NCI-H187 (cell line): ENCODE results near the gene EFCAB9.

Experiments used
- DNase-seq, 2 experiments: peaks; one replicate each; lab custom pipeline; 2025; lab: John Stamatoyannopoulos, UW

The EFCAB9 gene

DNA sequence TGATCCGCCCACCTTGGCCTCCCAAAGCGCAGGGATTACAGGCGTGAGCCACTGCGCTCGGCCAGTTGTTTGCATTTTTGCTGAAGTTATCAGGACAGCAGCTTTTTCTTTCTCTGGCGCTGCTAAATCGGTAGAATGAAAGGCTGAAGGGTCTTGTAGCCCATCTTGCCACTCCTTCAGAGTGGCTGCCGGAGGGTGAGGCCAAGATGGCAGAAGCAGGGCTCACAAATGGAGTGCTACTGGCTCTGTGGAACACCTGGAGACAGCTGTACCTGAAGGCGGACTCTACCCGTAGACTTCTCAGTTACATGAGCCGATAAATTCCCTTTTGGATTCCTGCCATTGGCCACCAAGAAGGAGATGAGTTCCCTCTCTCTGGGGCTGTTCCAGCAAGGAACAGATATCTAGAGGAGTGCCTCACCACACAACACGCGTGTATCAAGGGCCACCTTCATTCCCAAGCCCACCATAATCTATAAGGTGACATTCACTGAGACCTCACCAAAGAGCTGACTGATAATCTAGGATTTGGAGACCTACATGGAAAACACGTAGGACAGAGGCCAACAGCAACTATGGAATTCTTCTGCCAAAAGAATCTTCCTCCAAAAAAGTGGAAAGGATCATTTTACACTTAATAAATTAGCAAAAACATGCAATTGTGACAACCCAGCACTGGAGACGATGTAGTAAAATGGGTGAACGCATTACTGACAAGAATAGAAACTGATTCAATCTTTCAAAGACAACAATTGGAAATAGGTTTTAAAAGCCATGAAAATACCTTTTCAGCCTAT lies 27.7 kb upstream of the EFCAB9 start:
- DNase-seq = no peak

DNA sequence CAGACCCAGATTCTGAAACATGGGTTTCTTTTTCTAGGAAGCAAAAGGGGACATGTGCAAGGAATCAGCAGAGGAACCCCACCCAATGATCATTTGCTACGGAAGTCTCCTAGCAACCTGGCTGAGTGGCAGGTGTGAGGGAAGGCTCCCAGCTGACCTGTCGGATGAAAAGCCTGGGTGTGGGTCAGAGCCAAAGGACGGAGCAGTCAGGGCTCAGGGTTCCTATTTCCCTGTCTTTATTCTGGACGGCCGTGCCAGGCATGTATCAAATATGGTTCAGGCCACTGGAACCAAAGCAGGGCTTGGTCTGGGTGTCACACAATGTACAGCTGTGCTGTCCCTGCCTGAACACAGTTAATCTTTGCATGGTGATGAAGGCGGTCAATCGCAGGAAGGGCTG lies 26.1 kb upstream of the EFCAB9 start:
- DNase-seq = no peak

DNA sequence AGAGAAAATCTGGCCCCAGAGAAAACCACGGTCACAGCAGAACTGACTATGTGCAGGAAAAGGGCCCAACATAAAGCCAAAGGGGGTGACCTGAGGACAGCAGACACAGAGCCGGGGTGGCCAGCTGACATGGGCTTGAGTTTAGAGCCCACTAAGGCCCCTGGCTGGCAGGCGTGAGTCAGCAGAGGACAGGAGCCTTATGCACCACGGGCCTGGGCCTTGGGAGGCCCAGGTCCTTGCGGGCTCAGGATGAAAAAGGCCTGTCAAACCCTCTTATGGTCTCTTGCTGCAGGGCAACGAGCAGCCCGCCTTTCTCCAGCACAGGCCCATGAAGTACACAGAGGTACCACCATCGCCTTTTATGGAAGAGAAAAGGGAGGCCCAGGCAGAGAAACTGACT lies 25.7 kb upstream of the EFCAB9 start:
- DNase-seq = no peak

DNA sequence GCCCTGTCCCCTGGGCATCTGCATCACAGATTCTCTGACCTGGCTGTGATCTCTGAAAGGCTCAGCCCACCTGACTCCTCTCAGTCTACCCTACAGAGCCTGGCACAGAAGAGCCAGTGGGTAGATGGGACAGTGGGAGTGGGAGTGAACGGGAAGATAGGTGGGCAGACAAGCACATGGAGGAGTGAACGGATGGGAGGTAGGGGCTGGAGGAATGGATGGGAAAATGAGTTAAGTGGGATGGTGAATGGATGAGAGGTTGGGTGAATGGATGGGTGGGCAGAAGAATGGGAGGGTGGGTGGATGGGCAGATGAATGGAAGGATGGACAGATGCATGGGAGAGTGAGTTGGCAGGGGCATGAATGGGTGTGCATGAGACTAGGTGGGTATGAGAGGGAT lies 24.8 kb upstream of the EFCAB9 start:
- no peak for DNase-seq

DNA sequence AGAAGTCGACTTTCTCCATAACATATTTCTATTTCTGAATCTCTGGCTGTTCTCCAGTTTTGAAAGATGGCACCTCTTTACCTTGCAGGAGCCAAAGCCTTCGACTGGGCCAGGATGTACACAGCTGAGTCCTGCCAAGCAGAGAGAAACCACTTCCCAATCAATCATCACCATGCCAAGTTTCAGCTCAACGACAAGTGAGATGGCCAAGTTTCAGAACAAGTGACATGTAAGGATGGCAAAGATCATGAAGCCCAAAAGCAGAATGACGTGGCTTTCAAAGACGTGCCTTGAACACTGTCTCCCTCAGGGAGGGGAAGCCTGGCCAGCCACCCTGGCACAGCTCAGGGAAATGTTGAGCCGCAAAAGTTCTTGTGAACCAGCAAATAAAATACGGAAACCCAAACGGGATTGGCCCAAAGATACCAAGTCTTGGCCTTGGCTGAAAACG lies 23.7 kb upstream of the EFCAB9 start:
- no peak for DNase-seq

DNA sequence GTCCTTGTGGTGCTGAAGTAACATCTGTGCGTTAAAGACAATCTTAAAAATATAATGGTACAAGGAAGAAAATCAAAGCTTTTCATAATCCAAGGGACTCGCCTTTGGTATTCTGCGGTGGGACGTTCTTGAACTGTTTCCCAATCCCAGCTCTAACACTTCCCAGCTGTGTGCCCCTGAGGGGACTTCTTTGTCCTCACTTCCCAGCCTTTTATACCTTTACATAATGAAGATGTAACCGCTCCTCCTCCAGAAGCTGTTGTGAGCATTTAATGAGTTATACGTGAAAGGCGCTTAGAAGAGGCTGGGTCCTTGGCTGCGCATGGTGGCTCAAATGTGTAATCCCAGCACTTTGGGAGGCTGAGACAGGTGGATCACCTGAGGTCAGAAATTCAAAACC lies 22.9 kb upstream of the EFCAB9 start:
- no peak for DNase-seq

DNA sequence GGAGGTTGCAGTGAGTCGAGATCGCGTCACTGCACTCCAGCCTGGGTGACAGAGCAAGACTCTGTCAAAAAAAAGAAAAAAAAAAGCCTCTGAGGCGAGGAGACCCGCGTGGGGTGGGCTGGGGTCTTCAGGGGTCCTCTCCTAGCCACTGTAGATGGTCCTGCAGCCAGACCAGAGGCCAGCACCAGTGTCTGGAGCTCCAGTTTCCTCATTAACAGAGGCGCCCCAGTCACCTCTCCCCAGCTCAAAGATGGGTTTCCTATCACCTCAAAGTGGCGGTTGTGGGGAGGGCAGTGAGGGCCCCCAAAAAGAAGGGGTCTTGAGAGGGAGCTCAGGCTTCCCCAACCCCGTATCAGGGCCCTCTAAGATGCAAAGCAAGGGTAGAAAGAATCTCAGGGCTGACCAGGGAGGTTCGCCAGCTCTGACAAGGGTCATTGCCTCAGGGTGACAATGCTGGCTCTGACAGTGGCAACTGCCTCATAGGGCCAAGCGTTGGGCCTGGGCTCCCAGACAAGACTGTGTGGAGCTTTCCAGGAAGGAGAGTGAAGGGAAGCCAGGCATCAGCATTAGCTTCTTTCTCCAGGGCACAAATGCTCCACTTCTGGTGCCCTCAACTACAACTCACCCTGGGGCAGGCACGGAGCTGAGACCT lies 20.9 kb upstream of the EFCAB9 start:
- no peak for DNase-seq

DNA sequence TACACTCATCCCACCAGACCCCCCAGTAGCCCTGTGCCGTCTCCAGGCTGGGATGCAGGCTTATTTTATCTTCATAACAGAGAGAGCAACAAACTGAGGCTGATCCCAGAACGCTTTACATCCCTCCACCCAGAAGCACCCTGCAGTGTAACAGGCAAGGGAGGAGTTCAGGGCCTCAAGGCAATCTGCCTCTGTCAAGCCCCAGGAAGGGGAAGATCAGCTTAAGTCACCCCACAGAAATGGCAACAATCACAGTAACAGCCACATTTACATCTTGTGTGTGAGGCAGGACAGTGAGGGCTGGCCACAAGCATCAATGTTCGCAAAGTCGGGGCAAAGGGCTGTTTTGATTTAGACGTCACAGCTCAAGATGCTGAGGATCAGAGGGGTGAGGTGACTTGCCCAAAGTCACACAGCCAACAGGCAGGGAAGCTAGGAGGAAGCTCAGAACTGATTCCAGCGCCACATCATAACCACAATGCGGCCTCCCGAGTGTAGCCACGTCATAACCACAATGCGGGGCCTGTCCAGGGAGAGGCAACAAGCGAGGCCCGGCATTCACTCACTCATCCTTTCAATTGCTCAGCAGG lies 20.3 kb upstream of the EFCAB9 start:
- DNase-seq = no peak

DNA sequence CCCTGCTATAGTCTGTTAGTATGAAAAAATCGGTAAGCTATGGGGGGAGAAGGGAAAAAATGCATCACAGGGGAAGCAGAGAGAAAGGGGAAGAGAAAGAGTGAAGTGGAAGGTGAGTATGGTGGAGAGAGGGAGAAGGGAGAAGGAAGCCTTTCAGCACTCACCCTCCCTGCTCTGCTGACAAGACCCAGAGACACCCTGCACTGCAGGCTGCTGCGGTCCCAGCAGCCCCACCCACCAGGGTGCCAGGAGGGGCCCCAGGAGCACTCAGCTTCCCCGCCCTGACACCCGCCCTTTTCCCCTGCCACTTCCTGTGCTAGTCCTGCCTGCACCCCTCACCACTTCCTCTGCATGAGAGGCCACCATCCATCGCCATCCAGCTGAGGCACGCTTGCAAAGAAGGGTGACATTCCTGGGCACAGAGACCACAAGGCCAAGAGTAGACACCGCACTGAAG lies 18.7 kb upstream of the EFCAB9 start:
- no peak for DNase-seq

DNA sequence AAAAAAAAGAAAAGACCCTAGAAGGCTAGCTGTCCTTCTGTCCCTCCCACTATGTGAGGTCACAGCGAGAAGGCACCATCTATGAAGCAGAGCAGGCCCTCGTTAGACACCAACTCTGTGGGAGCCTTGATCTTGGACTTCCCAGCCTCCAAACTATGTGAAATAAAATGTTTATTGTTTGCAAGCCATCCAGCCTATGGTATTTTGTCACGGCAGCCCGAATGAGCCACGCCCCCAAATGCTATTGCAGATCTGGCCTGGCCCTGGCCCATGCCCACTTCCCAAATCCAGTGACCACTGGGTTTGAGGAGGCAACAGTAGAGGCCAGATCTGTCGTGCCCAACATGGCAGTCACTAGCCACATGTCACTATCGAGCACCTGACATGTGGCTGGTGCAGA lies 16.8 kb upstream of the EFCAB9 start:
- no peak for DNase-seq

DNA sequence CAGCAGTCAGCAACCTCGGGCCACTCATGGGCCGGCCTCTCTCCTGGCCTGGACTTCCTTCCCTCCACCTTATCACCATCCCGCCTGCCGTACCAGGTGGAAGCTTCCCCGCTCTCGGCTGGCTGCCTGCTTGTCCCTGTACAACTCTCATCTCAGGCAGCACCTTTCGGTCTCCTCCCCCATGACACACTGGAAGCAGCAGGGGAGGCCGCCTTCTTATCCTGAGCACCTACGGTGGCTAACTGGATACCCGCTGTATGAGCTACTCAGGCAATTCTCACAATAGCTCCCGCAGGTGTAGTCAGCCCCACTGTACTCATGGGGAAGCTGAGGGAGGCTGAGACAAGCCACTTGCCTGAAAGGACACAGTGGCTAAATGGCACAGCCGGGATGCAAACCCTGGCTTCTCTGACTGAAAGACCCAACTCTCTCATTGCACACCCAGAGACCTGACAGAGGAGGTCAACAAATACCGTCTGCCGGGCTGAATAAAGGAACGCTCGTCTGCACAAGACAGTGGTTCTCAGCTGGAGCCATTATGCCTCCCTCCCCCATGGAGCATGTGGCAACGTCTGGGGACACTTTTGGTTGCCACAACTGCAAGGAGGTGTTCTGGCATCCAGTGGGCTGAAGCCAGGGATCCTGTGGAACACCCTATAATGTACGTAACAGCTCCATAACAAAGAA lies 15.5 kb upstream of the EFCAB9 start:
- DNase-seq = no peak

DNA sequence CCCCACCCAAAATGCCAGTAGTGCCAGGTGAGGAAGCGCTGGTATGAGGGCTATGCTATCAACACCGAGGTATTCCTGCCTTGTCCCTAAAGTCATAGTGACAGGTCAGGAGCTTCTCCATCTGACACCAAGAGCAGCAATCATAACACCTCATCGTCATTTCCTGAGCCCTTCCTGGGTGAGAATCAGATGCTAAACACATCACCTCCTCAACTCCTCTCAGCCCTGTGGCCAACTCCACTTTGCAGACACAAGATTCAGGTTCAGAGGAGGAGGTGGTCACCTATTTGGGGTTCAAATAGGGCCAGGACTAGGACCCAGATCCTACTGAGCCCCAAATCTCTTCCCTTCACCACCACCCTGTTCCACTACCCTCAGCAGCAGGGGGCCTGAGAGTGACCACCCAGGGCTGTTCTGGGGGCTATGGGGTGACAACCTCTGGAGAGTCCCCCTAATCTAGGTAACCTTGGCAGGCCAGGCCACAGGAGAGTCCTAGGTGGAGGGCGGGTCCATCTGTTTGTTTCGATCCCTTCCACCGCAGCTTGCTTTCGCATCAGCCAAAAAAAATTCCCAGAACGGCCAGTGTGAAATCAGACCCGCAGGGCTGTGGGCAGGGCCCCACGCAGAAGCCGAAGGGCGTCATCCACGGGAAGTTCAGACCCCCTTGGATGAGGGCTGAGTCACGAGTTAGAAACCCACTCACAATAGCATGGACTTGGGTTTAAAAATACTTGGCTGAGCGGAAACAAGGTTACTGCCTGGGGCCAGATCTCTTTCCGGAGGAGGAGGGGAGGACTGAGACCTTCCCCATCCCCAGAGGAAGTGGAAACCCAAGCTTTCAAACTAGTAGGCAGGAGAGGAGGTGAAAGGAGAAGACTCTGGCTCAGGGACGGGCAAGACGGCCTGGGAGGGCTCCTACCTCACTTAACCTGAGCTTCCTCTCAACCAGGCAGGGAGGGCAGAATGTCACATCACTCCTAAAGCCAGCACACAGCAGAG lies 14.7 kb upstream of the EFCAB9 start:
- no peak for DNase-seq

DNA sequence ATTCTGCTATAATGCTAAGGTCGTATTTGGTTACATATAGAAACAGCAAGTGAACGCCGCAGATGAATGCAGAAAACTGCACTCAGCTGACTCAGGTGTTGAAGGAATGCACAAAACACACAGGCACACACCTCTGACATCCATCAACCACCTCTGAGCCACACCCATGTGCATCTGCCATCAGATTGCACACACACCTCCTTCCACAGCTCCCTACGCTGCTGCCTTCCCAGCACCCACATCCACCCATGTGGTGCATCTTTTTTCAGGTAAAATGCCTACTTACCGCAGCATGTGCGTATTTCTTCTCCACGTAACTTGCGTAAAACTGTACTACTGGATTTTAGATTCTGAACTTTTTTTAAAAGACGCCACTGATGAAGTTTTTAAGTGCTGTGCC lies 13.0 kb upstream of the EFCAB9 start:
- no peak for DNase-seq

DNA sequence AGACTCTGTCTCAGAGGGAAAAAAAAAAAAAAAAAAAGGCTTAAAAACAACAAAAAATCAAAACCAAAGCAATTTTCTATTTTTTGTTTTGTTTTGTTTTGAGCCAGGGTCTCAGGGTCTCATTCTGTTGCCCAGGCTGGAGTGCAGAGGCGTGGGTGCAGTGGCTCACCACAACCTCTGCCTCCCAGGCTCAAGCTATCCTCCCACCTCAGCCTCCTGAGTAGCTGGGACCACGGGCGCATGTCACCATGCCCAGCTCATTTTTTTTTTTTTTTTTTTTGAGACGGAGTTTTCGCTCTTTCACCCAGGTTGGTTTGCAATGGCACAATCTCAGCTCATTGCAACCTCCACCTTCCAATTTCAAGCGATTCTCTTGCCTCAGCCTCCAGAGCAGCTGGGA lies 11.7 kb upstream of the EFCAB9 start:
- DNase-seq = no peak

DNA sequence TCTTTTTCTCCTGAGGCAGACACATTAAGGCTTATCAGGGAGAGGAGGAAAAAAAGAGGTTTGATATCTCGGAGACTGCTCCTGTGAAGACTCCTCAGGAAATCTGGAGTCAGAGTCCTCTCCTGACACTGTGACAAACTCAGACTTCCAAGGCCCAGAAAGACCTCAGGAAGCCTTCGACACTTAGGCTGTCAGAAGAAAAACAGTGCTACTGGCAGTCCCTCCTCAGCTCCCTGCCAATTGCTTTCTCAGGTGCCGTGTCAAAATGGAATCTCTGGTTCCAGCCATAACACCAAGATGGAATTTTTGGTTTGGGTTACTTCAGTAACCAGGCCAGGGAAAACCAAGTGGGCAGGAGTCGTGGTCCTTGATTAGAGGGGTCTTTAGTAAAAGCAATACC lies 10.1 kb upstream of the EFCAB9 start:
- DNase-seq = no peak

DNA sequence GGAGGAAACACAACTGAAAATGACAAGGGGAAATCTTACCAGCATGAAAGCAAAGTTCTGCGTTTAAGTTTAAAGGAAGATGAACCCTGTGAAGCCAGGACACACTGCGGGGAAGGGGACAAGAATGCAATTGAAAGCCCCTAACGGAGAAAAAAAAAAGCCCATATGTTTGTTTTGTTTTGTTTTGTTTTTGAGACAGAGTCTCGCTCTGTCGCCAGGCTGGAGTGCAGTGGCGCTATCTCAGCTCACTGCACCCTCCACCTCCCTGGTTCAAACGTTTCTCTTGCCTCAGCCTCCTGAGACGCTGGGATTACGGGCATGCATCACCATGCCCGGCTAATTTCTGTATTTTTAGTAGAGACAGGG lies 8.9 kb upstream of the EFCAB9 start:
- no peak for DNase-seq

DNA sequence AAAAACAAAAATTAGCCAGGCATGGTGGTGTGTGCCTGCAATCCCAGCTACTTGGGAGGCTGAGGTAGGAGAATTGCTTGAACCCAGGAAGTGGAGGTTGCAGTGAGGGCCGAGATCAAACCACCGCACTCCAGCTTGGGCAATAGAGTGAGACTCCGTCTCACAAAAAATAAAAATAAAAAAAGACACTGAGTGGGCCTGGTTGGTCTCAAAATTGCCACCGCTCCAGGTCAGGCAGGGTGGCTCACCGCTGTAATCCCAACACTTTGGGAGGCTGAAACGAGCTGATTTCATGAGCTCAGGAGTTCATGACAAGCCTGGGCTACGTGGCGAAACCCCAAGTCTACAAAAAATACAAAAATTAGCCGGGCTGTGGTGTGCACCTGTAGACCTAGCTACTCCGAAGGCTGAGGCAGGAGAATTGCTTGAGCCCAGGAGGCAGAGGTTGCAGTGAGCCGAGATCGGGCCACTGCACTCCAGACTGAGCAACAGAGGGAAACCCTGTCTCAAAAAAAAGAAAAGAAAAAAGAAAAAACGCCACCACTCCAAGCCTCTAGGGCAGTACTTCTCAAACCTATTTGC lies 7.8 kb upstream of the EFCAB9 start:
- DNase-seq = no peak

DNA sequence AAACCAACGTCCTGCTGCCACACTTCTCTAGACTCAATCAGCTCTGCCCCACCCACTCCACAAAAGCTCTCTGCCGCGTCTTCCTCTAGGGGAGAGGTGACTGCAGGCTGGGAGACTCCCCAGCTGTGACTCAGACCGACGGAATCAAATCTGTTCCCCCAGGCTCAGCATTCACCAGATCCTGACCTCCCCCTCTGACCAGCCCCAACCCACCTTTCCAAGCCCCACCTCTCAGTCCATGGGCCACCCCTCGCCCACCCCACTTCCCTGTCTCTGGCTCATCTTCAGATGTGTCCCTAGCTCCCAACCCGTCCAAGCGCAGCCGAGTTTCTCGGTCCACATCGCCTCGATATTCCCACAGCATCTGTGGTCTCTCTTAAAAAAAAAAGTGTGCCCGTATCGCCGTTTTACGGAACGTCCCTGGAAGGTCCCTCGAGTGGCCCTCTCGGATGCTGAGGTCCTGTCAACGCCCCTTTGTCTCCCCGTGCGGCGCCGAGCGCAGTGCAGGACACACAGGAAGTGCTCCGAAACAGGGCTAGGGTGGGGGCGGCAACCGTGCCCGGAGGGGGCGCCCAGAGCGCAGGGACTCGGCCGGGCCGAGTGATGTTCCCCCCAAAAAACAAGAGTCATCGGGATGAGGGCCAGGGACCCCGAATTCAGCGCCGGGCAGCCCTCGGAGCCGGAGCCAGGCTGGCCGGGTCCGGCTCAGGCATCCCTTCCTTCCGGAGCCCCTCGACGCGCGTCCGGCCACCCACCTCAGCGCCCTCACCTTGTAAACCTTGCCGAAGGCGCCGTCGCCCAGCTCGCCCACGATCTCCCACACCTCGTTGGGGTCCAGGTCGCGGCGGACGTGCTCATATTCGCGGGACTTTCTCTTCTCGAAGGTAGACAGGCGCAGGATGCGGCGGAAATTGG lies 6.6 kb upstream of the EFCAB9 start:
- DNase-seq = peak in 1 of 2 experiments; percentile 3

DNA sequence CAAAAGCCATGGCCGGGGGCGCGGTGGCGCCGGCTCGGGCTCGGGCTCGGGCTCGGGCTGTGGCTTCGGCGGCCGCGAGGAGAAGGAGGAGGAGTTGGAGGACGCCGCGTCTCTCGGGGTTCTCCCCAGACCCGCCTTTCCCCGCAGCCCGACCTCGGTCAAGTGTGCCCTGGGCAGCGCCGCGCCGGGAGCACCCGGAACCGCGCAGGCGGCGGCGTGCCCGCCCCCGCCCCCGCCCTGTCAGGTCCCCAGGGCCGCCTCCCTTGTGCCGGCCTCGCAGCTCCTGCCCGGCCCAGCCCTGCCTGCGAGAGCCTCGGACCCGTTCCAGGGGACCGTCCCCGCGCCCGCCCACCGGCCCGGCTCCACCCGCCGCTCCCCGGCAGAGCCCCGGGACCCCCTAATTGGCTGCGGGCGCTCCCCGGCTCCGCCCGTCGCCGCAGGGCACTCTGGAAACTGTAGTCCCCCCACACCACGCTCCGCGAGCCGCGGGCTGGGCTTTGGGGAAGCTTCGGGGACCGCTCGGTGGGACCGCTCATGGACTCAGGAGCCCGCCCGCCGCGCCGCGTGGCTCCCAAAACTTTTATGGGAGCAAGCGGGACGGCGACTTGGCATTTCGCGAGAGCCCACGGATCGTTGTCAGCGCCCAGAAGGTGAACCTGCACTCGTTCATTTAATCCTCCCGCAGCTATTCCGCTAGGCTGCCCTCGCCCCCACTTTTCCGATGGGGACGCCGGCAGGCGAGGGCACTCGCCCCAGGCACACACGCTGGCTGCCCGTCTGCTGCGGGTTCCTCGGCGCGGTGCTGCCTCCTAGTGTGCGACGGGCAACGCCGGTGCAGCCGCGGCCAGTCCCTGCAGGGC lies 5.7 kb upstream of the EFCAB9 start, which contains the start of gene STK10:
TSS of gene STK10 (minus strand) at position 192 of the 860 bp plus-strand sequence. CDS start at position 10, 182 bp downstream.
- peak; percentile 33 to 61 for DNase-seq
